ENCODE results near the gene UBE2M.
"Not testable (repeated sequence)": the region's sequence is repeated elsewhere in the genome, so short reads cannot be mapped to it uniquely, and the experiment has no call there.

The UBE2M gene

DNA sequence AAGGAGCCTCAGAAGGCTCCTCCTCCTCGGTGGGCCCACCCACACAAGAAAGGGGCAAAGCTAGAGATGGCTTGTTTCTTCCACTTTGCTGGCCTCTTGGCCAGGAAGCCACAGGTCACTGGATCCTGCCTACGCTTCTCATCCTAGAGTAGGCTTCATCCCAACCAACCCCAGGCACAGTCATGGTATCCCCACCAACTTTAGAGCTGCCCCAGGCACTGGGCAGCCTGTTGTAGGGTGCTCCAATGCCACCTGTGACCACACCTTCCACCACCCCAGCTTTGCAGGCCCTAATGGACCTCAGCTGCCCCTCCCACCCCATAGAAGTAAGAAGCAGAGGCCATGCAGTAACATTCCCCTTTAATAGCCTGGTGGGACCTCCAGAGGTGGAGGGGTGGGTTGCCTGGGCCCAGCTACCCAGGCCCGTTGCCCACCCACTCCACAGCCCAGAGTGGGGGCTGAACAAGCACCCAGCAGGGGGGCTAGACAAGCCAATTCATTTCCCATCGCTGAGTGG, 3.0 kb downstream of the UBE2M start:
- DNase-seq (ENCODE audit: low spot score) = no peak

- DNase-seq (ENCODE audit: low spot score) = peak; percentile 95
Measured at GRCh38 chr19:58554494-58555368, 3.7 kb downstream of the UBE2M start, which contains the start of gene CHMP2A. Gene CHMP2A, minus strand, starts transcription at chr19:58555105. Its CDS starts 893 bp downstream, at chr19:58554212.

DNA sequence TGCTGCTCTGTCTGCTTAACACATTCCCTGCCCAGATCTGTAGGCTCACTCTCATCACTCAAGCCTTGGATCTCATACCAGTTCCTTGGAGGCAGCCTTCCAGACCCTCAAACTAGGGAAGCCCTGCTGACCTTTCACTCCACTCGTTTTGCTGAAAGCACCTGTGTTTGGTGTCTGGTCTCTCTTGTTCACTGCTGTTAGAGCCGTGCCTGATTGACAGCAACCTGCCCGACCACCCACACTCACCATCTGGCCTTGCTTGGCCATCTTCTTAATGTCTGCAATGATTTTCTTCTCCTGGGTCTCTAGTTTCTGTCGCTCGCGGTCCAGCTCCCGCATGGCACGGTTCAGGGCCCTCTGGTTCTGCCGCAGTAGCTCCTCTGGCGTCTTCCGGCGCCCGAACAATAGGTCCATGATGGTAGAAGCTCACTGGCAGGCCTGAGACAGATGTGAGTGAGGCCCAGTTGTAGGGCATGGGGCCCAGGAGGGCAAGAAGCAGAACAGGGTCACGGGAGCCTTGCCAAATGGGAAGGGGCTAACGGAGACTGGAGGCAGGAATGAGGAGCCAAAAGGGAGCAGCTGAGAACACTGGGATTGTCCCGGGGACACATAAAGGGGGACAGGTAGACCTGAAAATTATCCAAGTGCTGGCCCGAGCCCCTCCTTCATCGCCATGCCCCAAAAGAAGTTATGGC, 4.5 kb downstream of the UBE2M start:
- no peak for DNase-seq (ENCODE audit: low spot score)

GRCh38 chr19:58552655-58553054, 5.8 kb downstream of the UBE2M start:
- no peak for DNase-seq (ENCODE audit: low spot score)

- DNase-seq (ENCODE audit: low spot score) = no peak
Measured at GRCh38 chr19:58551577-58552471, 6.6 kb downstream of the UBE2M start.

DNA sequence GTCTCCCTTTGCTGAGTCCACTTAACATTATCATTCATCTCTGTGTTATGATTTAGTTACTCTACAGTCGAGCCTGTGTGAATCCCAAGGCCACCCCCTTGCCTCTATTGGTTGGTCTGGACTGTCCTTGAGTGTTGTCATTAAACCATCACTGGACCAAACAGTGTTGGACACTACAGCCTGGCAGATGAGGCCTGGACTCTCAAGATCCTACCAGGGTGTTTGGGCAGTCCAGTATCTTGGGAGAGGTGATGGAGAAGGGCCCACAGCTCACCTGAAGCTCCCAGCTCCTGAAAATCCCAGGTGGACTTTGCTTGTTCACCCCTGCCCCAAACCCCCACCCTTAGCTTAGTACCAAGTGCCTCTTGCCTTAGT, 7.3 kb downstream of the UBE2M start:
- no peak for DNase-seq (ENCODE audit: low spot score)

DNA sequence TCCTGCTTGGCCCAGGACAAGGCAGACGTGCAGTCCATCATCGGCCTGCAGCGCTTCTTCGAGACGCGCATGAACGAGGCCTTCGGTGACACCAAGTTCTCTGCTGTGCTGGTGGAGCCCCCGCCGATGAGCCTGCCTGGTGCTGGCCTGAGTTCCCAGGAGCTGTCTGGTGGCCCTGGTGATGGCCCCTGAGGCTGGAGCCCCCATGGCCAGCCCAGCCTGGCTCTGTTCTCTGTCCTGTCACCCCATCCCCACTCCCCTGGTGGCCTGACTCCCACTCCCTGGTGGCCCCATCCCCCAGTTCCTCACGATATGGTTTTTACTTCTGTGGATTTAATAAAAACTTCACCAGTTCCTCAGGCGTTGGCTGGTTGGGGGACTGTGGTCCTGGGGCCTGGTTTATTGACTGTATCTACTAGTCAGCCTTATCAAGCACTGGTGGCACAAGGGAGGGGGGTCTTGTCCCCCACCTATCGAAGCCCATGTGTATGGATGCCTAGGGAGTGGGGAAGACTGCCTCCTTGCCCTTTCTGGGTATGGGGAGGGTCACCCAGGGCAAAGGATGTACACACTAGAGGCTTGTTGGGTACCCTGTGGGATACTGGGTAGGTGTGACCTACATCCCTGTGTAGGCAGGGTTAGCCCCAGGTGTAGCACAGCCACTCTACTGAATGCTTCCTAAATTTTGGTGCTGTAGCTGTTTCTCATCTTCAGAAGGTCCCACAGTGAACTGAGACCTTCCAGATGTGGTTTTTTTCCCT, 7.9 kb downstream of the UBE2M start:
- DNase-seq (ENCODE audit: low spot score) = no peak

GRCh38 chr19:58549664-58550361, 8.6 kb downstream of the UBE2M start:
- no peak for DNase-seq (ENCODE audit: low spot score)

DNA sequence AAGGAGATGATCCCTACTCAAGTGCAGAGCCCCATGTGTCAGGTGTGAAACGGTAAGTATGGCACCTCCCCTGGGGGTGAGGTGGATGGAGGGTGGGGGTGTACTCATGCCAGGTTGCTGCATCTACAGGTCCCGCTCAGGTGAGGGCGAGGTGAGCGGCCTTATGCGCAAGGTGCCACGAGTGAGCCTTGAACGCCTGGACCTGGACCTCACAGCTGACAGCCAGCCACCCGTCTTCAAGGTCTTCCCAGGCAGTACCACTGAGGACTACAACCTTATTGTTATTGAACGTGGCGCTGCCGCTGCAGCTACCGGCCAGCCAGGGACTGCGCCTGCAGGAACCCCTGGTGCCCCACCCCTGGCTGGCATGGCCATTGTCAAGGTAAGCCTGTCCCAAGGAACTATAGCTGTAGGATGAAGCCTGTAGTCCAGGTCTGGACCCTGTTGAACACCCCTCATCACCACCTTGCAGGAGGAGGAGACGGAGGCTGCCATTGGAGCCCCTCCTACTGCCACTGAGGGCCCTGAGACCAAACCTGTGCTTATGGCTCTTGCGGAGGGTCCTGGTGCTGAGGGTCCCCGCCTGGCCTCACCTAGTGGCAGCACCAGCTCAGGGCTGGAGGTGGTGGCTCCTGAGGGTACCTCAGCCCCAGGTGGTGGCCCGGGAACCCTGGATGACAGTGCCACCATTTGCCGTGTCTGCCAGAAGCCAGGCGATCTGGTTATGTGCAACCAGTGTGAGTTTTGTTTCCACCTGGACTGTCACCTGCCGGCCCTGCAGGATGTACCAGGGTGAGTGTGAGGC, 9.3 kb downstream of the UBE2M start:
- no peak for DNase-seq (ENCODE audit: low spot score)

DNA sequence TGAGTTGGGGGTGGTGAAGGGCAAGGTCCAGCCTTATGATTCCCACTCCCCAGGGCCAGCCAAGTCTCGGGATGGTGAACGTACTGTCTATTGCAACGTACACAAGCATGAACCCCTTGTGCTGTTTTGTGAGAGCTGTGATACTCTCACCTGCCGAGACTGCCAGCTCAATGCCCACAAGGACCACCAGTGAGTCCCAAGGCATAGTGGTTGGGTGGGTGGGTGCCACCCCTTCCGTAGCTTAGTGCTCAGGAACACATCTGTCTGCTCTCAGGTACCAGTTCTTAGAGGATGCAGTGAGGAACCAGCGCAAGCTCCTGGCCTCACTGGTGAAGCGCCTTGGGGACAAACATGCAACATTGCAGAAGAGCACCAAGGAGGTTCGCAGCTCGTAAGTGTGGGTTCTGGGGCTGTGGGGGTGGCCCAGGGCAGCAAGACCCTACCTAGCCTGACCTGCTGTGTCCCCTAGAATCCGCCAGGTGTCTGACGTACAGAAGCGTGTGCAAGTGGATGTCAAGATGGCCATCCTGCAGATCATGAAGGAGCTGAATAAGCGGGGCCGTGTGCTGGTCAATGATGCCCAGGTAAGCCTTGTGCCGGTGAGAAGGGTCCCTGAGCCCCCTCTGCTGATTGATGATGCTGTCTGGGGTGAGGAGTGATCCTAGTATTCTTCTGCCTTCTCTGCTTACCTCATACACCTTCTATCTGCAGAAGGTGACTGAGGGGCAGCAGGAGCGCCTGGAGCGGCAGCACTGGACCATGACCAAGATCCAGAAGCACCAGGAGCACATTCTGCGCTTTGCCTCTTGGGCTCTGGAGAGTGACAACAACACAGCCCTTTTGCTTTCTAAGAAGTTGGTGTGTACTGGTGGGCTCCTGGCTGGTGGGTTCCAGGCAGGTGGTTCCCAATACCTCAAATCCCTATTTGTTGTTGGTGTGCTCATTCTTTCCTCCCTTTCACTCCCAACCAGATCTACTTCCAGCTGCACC, 10.8 kb downstream of the UBE2M start:
- no peak for DNase-seq (ENCODE audit: low spot score)

- DNase-seq (ENCODE audit: low spot score) = no peak
Measured at GRCh38 chr19:58546019-58546530, 12.3 kb downstream of the UBE2M start.

DNA sequence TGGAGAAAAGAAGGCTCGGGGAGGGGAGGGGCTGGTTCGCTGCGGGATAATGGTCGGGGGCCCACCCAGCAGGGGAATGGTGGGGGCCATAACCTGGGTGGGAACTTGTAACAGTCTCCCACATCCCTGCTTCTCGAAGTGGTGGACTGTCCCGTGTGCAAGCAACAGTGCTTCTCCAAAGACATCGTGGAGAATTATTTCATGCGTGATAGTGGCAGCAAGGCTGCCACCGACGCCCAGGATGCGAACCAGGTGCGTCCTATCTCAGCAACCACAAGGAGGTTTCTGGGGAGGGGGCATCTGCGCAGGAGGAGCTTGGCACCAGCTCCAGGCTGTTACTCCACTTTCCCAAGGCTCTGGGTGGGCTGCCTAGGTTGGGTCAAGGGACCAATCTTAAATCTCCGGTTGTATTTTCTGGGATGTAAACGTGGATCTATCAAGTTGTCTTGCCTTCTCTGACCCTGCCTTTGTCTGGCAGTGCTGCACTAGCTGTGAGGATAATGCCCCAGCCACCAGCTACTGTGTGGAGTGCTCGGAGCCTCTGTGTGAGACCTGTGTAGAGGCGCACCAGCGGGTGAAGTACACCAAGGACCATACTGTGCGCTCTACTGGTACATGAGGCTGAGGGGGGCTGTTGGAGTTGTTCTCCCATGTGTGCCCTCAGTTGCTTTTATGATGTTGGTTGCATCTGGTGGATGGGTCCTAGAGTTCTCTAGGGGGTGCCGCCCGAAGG, 13.0 kb downstream of the UBE2M start:
- no peak for DNase-seq (ENCODE audit: low spot score)

DNA sequence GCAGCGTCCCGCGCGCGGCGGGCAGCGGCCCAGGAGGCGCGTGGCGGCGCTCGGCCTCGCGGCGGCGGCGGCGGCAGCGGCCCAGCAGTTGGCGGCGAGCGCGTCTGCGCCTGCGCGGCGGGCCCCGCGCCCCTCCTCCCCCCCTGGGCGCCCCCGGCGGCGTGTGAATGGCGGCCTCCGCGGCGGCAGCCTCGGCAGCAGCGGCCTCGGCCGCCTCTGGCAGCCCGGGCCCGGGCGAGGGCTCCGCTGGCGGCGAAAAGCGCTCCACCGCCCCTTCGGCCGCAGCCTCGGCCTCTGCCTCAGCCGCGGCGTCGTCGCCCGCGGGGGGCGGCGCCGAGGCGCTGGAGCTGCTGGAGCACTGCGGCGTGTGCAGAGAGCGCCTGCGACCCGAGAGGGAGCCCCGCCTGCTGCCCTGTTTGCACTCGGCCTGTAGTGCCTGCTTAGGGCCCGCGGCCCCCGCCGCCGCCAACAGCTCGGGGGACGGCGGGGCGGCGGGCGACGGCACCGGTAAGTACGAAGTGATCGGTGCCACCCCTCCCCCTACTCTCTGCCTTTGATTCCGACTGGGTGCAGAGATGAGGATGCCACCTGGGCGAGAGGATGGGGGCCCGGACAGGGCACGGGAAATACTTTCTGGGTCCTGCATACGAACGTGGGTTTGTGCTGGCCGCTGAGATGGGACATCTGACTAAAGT, 13.7 kb downstream of the UBE2M start:
- no peak for DNase-seq (ENCODE audit: low spot score)

- peak; percentile 98 for DNase-seq (ENCODE audit: low spot score)
Measured at GRCh38 chr19:58543826-58544590, 14.4 kb downstream of the UBE2M start, which contains the start of gene TRIM28. Gene TRIM28, plus strand, starts transcription at chr19:58544064. Its CDS starts 694 bp downstream, at chr19:58544758.

DNA sequence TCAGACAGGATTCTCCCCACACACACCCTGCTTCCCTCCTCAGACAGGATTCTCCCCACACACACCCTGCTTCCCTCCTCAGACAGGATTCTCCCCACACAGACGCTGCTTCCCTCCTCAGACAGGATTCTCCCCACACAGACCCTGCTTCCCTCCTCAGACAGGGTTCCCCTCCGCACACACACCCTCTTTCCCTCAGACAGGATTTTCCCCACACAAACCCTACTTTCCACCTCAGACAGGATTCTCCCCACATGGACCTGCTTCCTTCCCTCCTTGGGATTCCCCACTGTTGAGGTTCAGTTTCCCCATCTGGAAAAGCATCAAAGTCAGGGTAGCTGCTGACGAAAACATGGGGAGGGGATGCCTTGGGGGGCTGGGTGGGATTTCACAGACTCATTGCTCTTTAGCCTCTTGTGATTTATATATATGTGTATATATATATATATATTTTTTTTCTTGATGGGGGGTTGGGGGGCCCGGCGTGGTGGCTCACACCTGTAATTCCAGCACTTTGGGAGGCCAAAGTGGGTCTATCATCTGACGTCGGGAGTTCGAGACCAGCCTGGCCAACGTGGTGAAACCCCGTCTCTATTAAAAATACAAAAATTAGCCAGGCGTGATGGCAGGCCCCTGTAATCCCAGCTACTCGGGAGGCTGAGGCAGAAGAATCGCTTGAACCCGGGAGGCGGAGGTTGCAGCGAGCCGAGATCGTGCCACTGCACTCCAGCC, 15.6 kb downstream of the UBE2M start:
- DNase-seq (ENCODE audit: low spot score) = not testable (repeated sequence)

Data from globus pallidus (tissue), 1 donor.